H1 (cell line): Measurements from ENCODE around the gene VPS35L.

Experiments
- POLR2A ChIP-seq, 2 experiments: IDR thresholded peaks; 1 replicate in 1 of 2; 2 replicates in 1 of 2; pipeline ENCODE4 v1.6.1; 2011; ENCODE audit warnings: low read depth in 2 of 2, low read length in 2 of 2, mild to moderate bottlenecking in 2 of 2; ENCODE audit errors: control extremely low read depth in 1 of 2
- TAF7 ChIP-seq: optimal IDR thresholded peaks from 2 replicates; pipeline ENCODE3; 2011; ENCODE audit warnings: low read depth, mild to moderate bottlenecking, inconsistent platforms, low read length, moderate library complexity, borderline replicate concordance

- TF ChIP-seq POLR2A (IDR thresholded peaks at IDR 0.05; ENCODE audit: control extremely low read depth in 1 of 2, low read depth in 2 of 2, low read length in 2 of 2) = no peak
- no peak for TF ChIP-seq TAF7
Observed at GRCh38 chr16:19688396-19689024, 133.0 kb downstream of the VPS35L start.
